ENCODE measurements around the gene SIGMAR1. TPM values are rescaled to one million over a fixed set of nuclear protein-coding genes. Genes with fewer than 3 reads are reported as not detected.

The SIGMAR1 gene
- total RNA-seq, 1 donor, result 71.7 TPM

GRCh38 chr9:34615132-34615531 is 22.5 kb downstream of the SIGMAR1 start:
- no peak for TF ChIP-seq CTCF (IDR thresholded peaks at IDR 0.05; ENCODE audit: insufficient read depth, low read depth, low read length)
- no peak overlapping the region for H3K4me3 ChIP-seq (ENCODE audit: low read depth, low read length)
- no peak for DNase-seq (ENCODE audit: low read depth)

- peak; percentile 67 for DNase-seq (ENCODE audit: low read depth)
- peak overlapping the region; percentile 82 for H3K4me3 ChIP-seq (ENCODE audit: low read depth, low read length)
- TF ChIP-seq CTCF (IDR thresholded peaks at IDR 0.05; ENCODE audit: insufficient read depth, low read depth, low read length), result peak; percentile 84
Observed at GRCh38 chr9:34612788-34613390, 24.7 kb downstream of the SIGMAR1 start.

- no peak for TF ChIP-seq CTCF (IDR thresholded peaks at IDR 0.05; ENCODE audit: insufficient read depth, low read depth, low read length)
- peak within 1 kb of the TSS; percentile 82 for H3K4me3 ChIP-seq (ENCODE audit: low read depth, low read length)
- DNase-seq (ENCODE audit: low read depth), result peak; percentile 84
Observed at GRCh38 chr9:34611811-34612787, 25.5 kb downstream of the SIGMAR1 start, which contains the start of gene RPP25L. Gene RPP25L, minus strand, starts transcription at chr9:34612097. Its CDS starts 801 bp downstream, at chr9:34611296.

GRCh38 chr9:34611251-34611810 is 26.3 kb downstream of the SIGMAR1 start:
- no peak for DNase-seq (ENCODE audit: low read depth)
- H3K4me3 ChIP-seq (ENCODE audit: low read depth, low read length), result peak overlapping the region; percentile 82
- no peak for TF ChIP-seq CTCF (IDR thresholded peaks at IDR 0.05; ENCODE audit: insufficient read depth, low read depth, low read length)

- H3K4me3 ChIP-seq (ENCODE audit: low read depth, low read length), result peak overlapping the region; percentile 82
- no peak for DNase-seq (ENCODE audit: low read depth)
- no peak for TF ChIP-seq CTCF (IDR thresholded peaks at IDR 0.05; ENCODE audit: insufficient read depth, low read depth, low read length)
Observed at GRCh38 chr9:34610434-34611206, 27.0 kb downstream of the SIGMAR1 start.

GRCh38 chr9:34607331-34607730 is 30.3 kb downstream of the SIGMAR1 start:
- DNase-seq (ENCODE audit: low read depth), result no peak
- no peak overlapping the region for H3K4me3 ChIP-seq (ENCODE audit: low read depth, low read length)
- TF ChIP-seq CTCF (IDR thresholded peaks at IDR 0.05; ENCODE audit: insufficient read depth, low read depth, low read length), result no peak

All from fibroblast of villous mesenchyme (primary cell).